Measurements from ENCODE around the gene TMEM156.

TMEM156 gene

DNA sequence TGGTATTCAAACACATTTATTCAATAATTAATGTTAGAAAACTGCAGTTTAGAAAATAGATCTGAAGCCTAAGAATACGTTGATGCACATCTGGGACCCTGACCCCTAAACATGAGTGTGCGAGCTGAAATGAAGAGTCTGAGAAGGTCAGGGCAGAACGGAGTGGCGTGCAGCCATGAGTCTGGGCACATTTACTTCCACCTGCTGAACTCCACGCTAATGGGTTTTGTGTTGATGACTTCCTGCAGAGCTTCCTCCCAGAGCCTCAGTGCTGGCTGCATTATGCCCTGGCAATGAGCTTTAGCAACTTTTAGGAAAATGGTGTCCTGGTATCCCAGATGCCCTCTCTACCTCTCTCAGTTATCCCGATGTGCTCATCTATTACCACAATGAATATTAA is 111.5 kb downstream of the TMEM156 start:
- H3K27ac ChIP-seq (ENCODE audit: low read depth, low read length): no peak overlapping the region
- H3K9me3 ChIP-seq (ENCODE audit: control insufficient read depth in 1 of 2, low read length in 2 of 2): no peaks in the 10 kb centered on the region
- H3K27me3 ChIP-seq (ENCODE audit: control insufficient read depth in 1 of 2, insufficient read depth in 2 of 2, low read length in 2 of 2): no peaks in the 10 kb centered on the region
- no peaks in the 10 kb centered on the region for H3K4me1 ChIP-seq (ENCODE audit: control insufficient read depth in 1 of 2, insufficient read depth in 2 of 2, low read length in 2 of 2)
- no peak overlapping the region for H3K9ac ChIP-seq (ENCODE audit: low read depth in 1 of 2, low read length in 2 of 2)
- H3K4me3 ChIP-seq (ENCODE audit: low read depth in 1 of 2, low read length in 2 of 2): no peak overlapping the region
- peaks cover 34 to 67% of the 10 kb centered on the region in 2 donors for H3K36me3 ChIP-seq (ENCODE audit: control insufficient read depth in 1 of 2, insufficient read depth in 2 of 2, low read length in 2 of 2)

DNA sequence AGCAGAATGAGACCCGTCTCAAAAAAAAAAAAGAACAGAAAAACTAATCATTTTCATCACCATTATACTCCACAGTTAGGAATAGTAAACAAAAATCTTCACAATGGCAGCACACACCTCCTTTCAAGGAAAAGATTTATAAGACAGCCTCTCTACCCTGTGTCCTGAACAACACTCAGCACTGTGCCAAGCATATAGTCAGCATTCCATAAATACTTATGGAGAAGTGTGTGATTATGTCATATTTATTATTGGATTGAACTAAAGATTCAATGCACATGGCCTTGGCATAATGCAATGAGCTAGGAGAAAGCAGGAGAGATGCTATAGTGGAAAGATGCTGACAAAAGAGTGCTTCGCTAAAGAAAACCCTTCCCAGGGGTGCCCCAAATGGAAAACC is 112.0 kb downstream of the TMEM156 start:
- Histone ChIP-seq H3K4me1 (ENCODE audit: control insufficient read depth in 1 of 2, insufficient read depth in 2 of 2, low read length in 2 of 2) (no peaks in the 10 kb centered on the region), H3K36me3 (ENCODE audit: control insufficient read depth in 1 of 2, insufficient read depth in 2 of 2, low read length in 2 of 2) (peaks cover 37 to 72% of the 10 kb centered on the region in 2 donors), H3K9ac (ENCODE audit: low read depth in 1 of 2, low read length in 2 of 2) (no peak overlapping the region), H3K9me3 (ENCODE audit: control insufficient read depth in 1 of 2, low read length in 2 of 2) (no peaks in the 10 kb centered on the region), H3K4me3 (ENCODE audit: low read depth in 1 of 2, low read length in 2 of 2) (no peak overlapping the region), H3K27me3 (ENCODE audit: control insufficient read depth in 1 of 2, insufficient read depth in 2 of 2, low read length in 2 of 2) (no peaks in the 10 kb centered on the region), H3K27ac (ENCODE audit: low read depth, low read length) (no peak overlapping the region)

DNA sequence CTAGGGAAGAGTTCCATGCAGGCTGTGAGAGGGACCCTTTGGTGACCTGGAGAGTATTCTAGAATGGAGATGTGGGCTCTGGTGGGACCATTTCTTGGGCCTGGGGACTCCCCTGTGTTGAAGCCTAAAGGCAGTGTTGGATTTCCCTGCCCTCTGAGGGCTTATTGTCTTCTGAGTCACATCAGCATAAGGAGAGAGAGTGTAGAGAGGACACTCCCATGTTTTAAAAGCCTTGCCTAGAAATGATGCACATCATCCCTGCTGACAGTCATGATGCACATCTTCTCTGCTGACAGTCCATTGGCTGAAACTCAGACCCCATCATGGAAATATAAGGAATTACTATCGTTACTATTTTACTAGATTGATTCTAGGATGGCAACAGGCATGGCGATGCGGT is 112.7 kb downstream of the TMEM156 start:
- no peaks in the 10 kb centered on the region for H3K4me1 ChIP-seq (ENCODE audit: control insufficient read depth in 1 of 2, insufficient read depth in 2 of 2, low read length in 2 of 2)
- H3K9ac ChIP-seq (ENCODE audit: low read depth in 1 of 2, low read length in 2 of 2): no peak overlapping the region
- no peaks in the 10 kb centered on the region for H3K27me3 ChIP-seq (ENCODE audit: control insufficient read depth in 1 of 2, insufficient read depth in 2 of 2, low read length in 2 of 2)
- H3K9me3 ChIP-seq (ENCODE audit: control insufficient read depth in 1 of 2, low read length in 2 of 2): no peaks in the 10 kb centered on the region
- no peak overlapping the region for H3K27ac ChIP-seq (ENCODE audit: low read depth, low read length)
- peaks cover 42 to 73% of the 10 kb centered on the region in 2 donors for H3K36me3 ChIP-seq (ENCODE audit: control insufficient read depth in 1 of 2, insufficient read depth in 2 of 2, low read length in 2 of 2)
- H3K4me3 ChIP-seq (ENCODE audit: low read depth in 1 of 2, low read length in 2 of 2): no peak overlapping the region

GRCh38 chr4:38917481-38918025 is 114.7 kb downstream of the TMEM156 start:
- no peaks in the 10 kb centered on the region for H3K27me3 ChIP-seq (ENCODE audit: control insufficient read depth in 1 of 2, insufficient read depth in 2 of 2, low read length in 2 of 2)
- peaks cover 30 to 72% of the 10 kb centered on the region in 2 donors for H3K36me3 ChIP-seq (ENCODE audit: control insufficient read depth in 1 of 2, insufficient read depth in 2 of 2, low read length in 2 of 2)
- no peak overlapping the region for H3K27ac ChIP-seq (ENCODE audit: low read depth, low read length)
- H3K9ac ChIP-seq (ENCODE audit: low read depth in 1 of 2, low read length in 2 of 2): no peak overlapping the region
- H3K4me3 ChIP-seq (ENCODE audit: low read depth in 1 of 2, low read length in 2 of 2): no peak overlapping the region
- no peaks in the 10 kb centered on the region for H3K4me1 ChIP-seq (ENCODE audit: control insufficient read depth in 1 of 2, insufficient read depth in 2 of 2, low read length in 2 of 2)
- H3K9me3 ChIP-seq (ENCODE audit: control insufficient read depth in 1 of 2, low read length in 2 of 2): no peaks in the 10 kb centered on the region
